Measurements from ENCODE around the gene CERKL.

CERKL gene

DNA sequence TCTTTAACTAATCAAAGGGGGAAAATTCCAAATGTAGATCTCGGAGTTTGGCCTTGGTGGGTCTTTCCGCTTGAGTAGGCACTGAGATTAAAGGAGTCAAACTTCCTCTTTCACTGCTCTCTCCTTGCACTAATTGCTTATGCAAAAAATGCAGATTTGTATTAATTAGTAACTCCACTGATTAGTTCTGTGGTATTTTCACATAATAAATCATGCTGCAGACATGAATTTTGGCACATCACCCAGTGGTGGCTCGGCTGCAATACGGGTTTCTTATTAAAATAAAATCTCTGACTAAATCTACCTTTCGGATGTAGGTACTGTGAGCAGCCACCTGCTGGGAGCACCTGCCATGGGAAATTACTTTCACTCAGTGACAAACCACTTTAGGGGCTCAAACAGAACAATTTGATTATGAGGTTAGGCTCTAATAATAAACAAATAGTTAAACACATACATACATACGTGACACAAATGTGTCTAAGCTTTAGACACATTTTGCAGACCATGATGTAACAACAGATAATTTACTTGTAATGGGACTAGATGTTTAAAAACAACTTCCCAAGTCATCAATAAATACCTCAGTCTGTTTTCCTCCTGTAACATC, 29.8 kb upstream of the CERKL start:
- no peak for DNase-seq (ENCODE audit: low spot score)
- no peak for TF ChIP-seq CTCF (IDR thresholded peaks at IDR 0.05; ENCODE audit: extremely low read depth, missing control alignments)

- no peak for DNase-seq (ENCODE audit: low spot score)
- TF ChIP-seq CTCF (IDR thresholded peaks at IDR 0.05; ENCODE audit: extremely low read depth, missing control alignments) = no peak
These were observed 28.3 kb upstream of the CERKL start for GRCh38 chr2:181685150-181685688.

DNA sequence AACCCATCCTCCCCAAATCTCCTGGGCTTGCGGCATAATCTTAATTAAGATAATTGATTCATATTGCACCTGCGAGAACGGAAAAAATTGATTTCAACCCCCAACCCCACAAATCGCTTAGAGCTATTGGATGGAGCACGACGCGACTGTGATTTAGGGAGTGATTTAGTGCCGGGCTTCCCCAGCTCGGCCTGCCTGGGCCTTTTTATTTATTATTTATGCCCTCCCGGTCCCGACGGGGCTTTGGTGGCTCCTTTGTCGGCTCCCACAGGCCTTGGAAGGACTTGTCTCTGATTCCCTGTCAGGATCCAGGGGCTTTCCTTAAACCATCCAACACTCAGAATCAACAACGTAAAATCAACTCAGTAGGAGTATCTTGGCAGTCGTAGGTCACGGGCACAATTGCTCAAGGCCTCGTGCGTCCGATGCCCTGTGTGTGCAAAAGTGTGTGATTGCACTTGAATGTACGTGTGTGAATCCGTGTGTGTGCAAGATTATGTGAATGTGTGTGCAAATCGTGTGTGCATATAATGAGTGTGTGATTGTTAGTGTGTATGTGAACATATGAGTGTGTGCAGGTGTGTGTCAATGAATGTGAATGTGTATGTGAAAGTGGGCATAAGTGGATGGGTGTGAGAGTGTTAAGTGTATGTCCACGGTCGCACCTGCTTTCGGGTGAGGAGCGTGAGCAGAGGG, 27.7 kb upstream of the CERKL start:
- no peak for TF ChIP-seq CTCF (IDR thresholded peaks at IDR 0.05; ENCODE audit: extremely low read depth, missing control alignments)
- no peak for DNase-seq (ENCODE audit: low spot score)

DNA sequence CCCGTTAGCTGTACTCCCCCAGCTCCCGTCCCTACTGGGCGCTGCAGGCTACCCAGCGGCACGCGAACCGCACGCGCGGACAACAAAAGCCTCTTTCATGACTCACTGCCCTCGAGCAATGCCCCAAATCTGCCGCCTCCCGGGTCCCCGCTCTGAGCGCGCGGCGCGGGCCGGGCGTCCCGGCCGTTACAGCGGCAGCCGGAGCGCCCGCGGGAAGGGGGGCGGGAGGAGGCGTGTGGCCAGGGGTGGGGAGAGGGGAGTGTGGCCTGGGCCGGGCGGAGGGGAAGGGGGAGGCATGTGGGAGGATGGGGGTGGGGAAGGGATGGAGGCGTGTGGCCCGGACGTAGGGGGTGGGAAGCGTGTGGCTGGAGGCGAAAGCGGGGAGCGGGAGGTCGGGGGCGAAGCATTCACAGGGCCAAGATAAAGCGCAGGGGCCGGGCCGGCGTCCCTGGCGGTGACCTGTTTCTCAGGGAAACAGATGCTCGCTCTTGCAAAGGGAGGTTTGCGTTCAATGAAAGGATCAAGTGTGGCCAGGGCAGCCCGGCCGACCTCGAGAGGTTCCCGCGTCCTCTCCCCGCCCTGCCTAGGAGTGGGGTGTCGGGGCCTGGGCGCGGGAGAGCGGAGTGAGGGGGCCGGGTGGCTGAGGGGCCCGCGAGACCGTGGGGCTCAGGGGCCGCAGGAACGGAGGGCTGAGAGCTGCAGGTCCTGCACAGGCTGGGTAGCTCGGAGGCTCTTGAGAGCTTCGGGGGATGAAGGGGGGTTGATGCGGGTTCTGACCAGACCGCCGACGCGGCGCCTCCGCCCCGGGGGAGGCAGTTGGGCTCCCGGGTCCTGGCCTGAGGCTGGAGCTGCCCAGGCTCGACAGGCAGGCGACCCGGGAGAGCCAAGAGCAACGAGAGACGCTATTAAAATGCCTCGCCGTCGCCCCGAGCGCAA, 26.9 kb upstream of the CERKL start:
- peak; percentile 52 for DNase-seq (ENCODE audit: low spot score)
- TF ChIP-seq CTCF (IDR thresholded peaks at IDR 0.05; ENCODE audit: extremely low read depth, missing control alignments) = no peak

DNA sequence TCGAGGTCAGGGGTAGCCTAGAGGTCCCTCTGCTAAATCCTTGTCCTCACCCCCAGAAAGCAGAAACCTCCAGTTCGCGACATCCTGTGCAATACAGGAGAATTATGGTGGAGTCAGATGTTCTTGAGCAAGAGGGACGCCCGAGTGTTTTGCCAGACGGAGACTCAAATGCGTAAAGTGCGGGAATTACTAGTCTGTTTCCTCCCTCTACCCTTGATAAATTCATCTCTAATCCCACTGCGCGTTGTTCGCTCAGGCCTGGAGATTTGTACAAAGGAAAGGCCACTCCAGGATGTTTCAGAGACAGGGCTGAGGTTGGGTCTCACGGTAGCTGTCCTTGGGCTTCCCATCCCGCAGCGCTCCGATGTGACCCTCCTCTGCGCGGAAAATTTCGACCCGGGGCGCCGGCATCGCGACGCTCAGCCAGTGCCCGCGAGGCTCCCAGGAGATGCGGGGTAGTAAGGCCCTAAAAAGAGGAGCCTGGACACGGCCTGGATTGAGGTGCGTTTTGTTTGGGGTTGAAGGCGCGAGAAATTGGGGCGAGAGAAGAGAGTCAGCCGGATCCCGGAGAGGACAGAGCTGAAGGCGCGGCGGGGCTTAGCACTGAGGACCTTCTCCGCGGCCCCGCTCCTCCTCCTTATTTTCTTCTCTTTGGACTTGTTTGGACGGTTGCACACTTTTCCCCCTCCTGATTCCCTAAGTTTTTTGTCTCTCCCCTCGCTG, 26.1 kb upstream of the CERKL start:
- TF ChIP-seq CTCF (IDR thresholded peaks at IDR 0.05; ENCODE audit: extremely low read depth, missing control alignments) = no peak
- peak; percentile 47 for DNase-seq (ENCODE audit: low spot score)

DNA sequence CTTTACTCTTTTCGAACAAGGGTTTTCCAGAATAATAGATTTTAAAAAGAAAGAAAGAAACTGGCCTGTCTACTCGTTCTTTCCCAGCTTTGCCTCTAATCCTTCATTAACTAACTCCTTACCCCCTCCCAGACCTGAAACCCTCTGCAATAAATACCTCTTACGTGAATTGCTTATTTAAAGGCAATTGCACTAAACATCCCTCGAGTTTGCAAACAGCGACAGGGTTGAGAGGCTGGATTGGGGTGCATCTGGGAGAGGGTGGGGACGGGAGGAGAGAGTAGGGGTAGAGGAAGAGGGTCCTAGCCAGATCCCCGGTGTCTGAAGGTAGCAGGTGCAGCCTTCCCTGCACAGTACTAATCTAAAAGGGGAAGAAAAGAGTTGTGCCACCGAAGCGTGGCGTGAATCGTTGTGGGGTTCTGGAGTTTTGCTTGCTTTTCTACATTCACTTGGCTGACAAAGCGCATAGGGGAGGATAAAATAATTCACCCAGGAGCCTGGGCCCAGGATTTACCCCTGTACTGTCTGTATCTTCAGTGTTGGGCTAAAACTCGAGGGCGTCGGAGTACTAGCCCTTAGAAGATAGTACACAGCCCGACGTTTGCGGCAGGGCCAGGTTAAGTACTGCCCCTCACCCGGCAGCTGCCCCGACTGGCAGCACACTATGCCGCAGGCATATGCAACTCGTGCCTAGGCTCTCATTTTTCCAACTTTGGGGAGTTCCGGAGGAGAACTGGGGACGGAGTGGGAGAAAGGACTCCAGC, 25.3 kb upstream of the CERKL start:
- DNase-seq (ENCODE audit: low spot score) = no peak
- TF ChIP-seq CTCF (IDR thresholded peaks at IDR 0.05; ENCODE audit: extremely low read depth, missing control alignments) = no peak
